Measurements from ENCODE around the gene CD164. TPM values are rescaled to one million over a fixed set of nuclear protein-coding genes. Genes with fewer than 3 reads are reported as not detected.

Gene CD164
- total RNA-seq, 2 donors from 2014 or later: 165 to 300 TPM

GRCh38 chr6:109389650-109390274, 7.5 kb upstream of the CD164 start:
- Mint-ChIP-seq H3K27me3 (peaks cover 0 to 4% of the 10 kb centered on the region in 2 donors), H3K27ac (no peak overlapping the region), H3K4me1 (ENCODE audit: low read depth in 2 of 2) (peaks cover 8% of the 10 kb centered on the region in 2 donors), H3K4me3 (no peak overlapping the region), H3K9me3 (no peaks in the 10 kb centered on the region), H3K36me3 (no peaks in the 10 kb centered on the region)
- ATAC-seq: no peak
- DNase-seq (ENCODE audit: low spot score): no peak

- Mint-ChIP-seq H3K27ac (no peak overlapping the region), H3K4me3 (no peak overlapping the region), H3K27me3 (no peaks in the 10 kb centered on the region), H3K9me3 (no peaks in the 10 kb centered on the region), H3K36me3 (no peaks in the 10 kb centered on the region), H3K4me1 (ENCODE audit: low read depth in 2 of 2) (peaks cover 17 to 19% of the 10 kb centered on the region in 2 donors)
- DNase-seq (ENCODE audit: low spot score) (no peak), ATAC-seq (no peak)
Observed at GRCh38 chr6:109388265-109388664, 6.0 kb upstream of the CD164 start.

GRCh38 chr6:109383438-109383940, 1.2 kb upstream of the CD164 start:
- Mint-ChIP-seq H3K27ac (peak overlapping the region; percentile 93 to 97), H3K36me3 (peaks cover 21% of the 10 kb centered on the region), H3K9me3 (no peaks in the 10 kb centered on the region), H3K4me3 (peak overlapping the region; percentile 95), H3K27me3 (no peaks in the 10 kb centered on the region), H3K4me1 (ENCODE audit: low read depth in 2 of 2) (peaks cover 32 to 46% of the 10 kb centered on the region in 2 donors)
- ATAC-seq (no peak), DNase-seq (ENCODE audit: low spot score) (no peak)

GRCh38 chr6:109382576-109383437, 540 bp upstream of the CD164 start:
- H3K27ac Mint-ChIP-seq: peak overlapping the region; percentile 93 to 97
- no peaks in the 10 kb centered on the region for H3K9me3 Mint-ChIP-seq
- no peaks in the 10 kb centered on the region for H3K27me3 Mint-ChIP-seq

GRCh38 chr6:109381061-109381746, 1.1 kb downstream of the CD164 start:
- Mint-ChIP-seq H3K27me3 (no peaks in the 10 kb centered on the region), H3K9me3 (no peaks in the 10 kb centered on the region), H3K4me1 (ENCODE audit: low read depth in 2 of 2) (peaks cover 47 to 60% of the 10 kb centered on the region in 2 donors), H3K36me3 (peaks cover 33% of the 10 kb centered on the region), H3K4me3 (peak overlapping the region; percentile 95), H3K27ac (peak overlapping the region; percentile 93 to 97)
- ATAC-seq (peak; percentile 0), DNase-seq (ENCODE audit: low spot score) (no peak)

More at GRCh38 chr6:109382576-109383437, 540 bp upstream of the CD164 start:
- ATAC-seq: peak; percentile 84 to 86
- Mint-ChIP-seq H3K4me1 (ENCODE audit: low read depth in 2 of 2) (peaks cover 39 to 52% of the 10 kb centered on the region in 2 donors), H3K36me3 (peaks cover 27% of the 10 kb centered on the region), H3K4me3 (peak overlapping the region; percentile 95)
- peak; percentile 94 for DNase-seq (ENCODE audit: low spot score)

- no peaks in the 10 kb centered on the region for H3K9me3 Mint-ChIP-seq
- DNase-seq (ENCODE audit: low spot score) (no peak), ATAC-seq (no peak)
- H3K36me3 Mint-ChIP-seq: peaks cover 43% of the 10 kb centered on the region
- peak overlapping the region; percentile 95 for H3K4me3 Mint-ChIP-seq
- peaks cover 53 to 67% of the 10 kb centered on the region in 2 donors for H3K4me1 Mint-ChIP-seq (ENCODE audit: low read depth in 2 of 2)
- peak overlapping the region; percentile 93 to 97 for H3K27ac Mint-ChIP-seq
- H3K27me3 Mint-ChIP-seq: no peaks in the 10 kb centered on the region
Observed at GRCh38 chr6:109379711-109380110, 2.6 kb downstream of the CD164 start.

- Mint-ChIP-seq H3K4me3 (peak overlapping the region; percentile 63), H3K27me3 (no peaks in the 10 kb centered on the region), H3K4me1 (ENCODE audit: low read depth in 2 of 2) (peaks cover 61 to 74% of the 10 kb centered on the region in 2 donors), H3K27ac (peak overlapping the region; percentile 93 to 97), H3K9me3 (no peaks in the 10 kb centered on the region), H3K36me3 (peaks cover 60% of the 10 kb centered on the region)
- ATAC-seq (no peak), DNase-seq (ENCODE audit: low spot score) (no peak)
Observed at GRCh38 chr6:109377717-109378116, 4.5 kb downstream of the CD164 start.

GRCh38 chr6:109374326-109374892, 7.9 kb downstream of the CD164 start:
- H3K27me3 Mint-ChIP-seq: no peaks in the 10 kb centered on the region
- DNase-seq (ENCODE audit: low spot score) (no peak), ATAC-seq (no peak)
- peaks cover 65% of the 10 kb centered on the region for H3K36me3 Mint-ChIP-seq
- H3K9me3 Mint-ChIP-seq: no peaks in the 10 kb centered on the region
- H3K4me3 Mint-ChIP-seq: peak overlapping the region; percentile 87
- H3K4me1 Mint-ChIP-seq (ENCODE audit: low read depth in 2 of 2): peaks cover 65 to 72% of the 10 kb centered on the region in 2 donors
- peak overlapping the region; percentile 91 to 95 for H3K27ac Mint-ChIP-seq

- ATAC-seq (peak; percentile 95 to 97), DNase-seq (ENCODE audit: low spot score) (peak; percentile 69)
- H3K27me3 Mint-ChIP-seq: no peaks in the 10 kb centered on the region
- peaks cover 59% of the 10 kb centered on the region for H3K36me3 Mint-ChIP-seq
- peak overlapping the region; percentile 87 for H3K4me3 Mint-ChIP-seq
- H3K27ac Mint-ChIP-seq: peak overlapping the region; percentile 91 to 95
- no peaks in the 10 kb centered on the region for H3K9me3 Mint-ChIP-seq
- peaks cover 59 to 66% of the 10 kb centered on the region in 2 donors for H3K4me1 Mint-ChIP-seq (ENCODE audit: low read depth in 2 of 2)
Observed at GRCh38 chr6:109373762-109374161, 8.5 kb downstream of the CD164 start.

GRCh38 chr6:109373331-109373730, 8.9 kb downstream of the CD164 start:
- DNase-seq (ENCODE audit: low spot score) (no peak), ATAC-seq (peak; percentile 16 to 37)
- H3K36me3 Mint-ChIP-seq: peaks cover 56% of the 10 kb centered on the region
- H3K27me3 Mint-ChIP-seq: no peaks in the 10 kb centered on the region
- H3K9me3 Mint-ChIP-seq: no peaks in the 10 kb centered on the region
- H3K4me3 Mint-ChIP-seq: peak overlapping the region; percentile 87
- H3K27ac Mint-ChIP-seq: peak overlapping the region; percentile 91 to 95
- H3K4me1 Mint-ChIP-seq (ENCODE audit: low read depth in 2 of 2): peaks cover 56 to 62% of the 10 kb centered on the region in 2 donors

GRCh38 chr6:109372130-109372529, 10.1 kb downstream of the CD164 start:
- Mint-ChIP-seq H3K4me1 (ENCODE audit: low read depth in 2 of 2) (peaks cover 48 to 54% of the 10 kb centered on the region in 2 donors), H3K36me3 (peaks cover 50% of the 10 kb centered on the region), H3K9me3 (no peaks in the 10 kb centered on the region), H3K27me3 (no peaks in the 10 kb centered on the region), H3K4me3 (peak overlapping the region; percentile 76), H3K27ac (peak overlapping the region; percentile 64 to 91)
- ATAC-seq (no peak), DNase-seq (ENCODE audit: low spot score) (no peak)

GRCh38 chr6:109370792-109371191, 11.5 kb downstream of the CD164 start:
- no peak for ATAC-seq
- Mint-ChIP-seq H3K27ac (no peak overlapping the region), H3K36me3 (peaks cover 48% of the 10 kb centered on the region), H3K4me1 (ENCODE audit: low read depth in 2 of 2) (peaks cover 46 to 51% of the 10 kb centered on the region in 2 donors), H3K9me3 (no peaks in the 10 kb centered on the region), H3K27me3 (no peaks in the 10 kb centered on the region), H3K4me3 (no peak overlapping the region)
- no peak for DNase-seq (ENCODE audit: low spot score)

GRCh38 chr6:109370336-109370735, 11.9 kb downstream of the CD164 start:
- Mint-ChIP-seq H3K9me3 (no peaks in the 10 kb centered on the region), H3K27ac (peak overlapping the region; percentile 33 to 80), H3K4me3 (no peak overlapping the region), H3K4me1 (ENCODE audit: low read depth in 2 of 2) (peaks cover 46 to 51% of the 10 kb centered on the region in 2 donors), H3K27me3 (no peaks in the 10 kb centered on the region), H3K36me3 (peaks cover 47% of the 10 kb centered on the region)
- no peak for DNase-seq (ENCODE audit: low spot score)
- ATAC-seq: no peak

Measured in natural killer cell treated with Interleukin-12 subunit alpha and Interleukin-12 subunit beta and Interleukin-15 and Interleukin-18, amount 100 ng/mL, for 72 hours (primary cell).